HG03159 (cell line): Measurements from ENCODE around the gene CCDC74A.
"Not testable (repeated sequence)": the region's sequence is repeated elsewhere in the genome, so short reads cannot be mapped to it uniquely, and the experiment has no call there.

Experiments used
- ATAC-seq: cut with Tn5 transposase; IDR thresholded peaks from one replicate; pipeline ENCODE4 v1.9.1; 2021; ENCODE audit warnings: mild to moderate bottlenecking, moderate library complexity; ENCODE audit not compliant: unreplicated experiment

The CCDC74A gene

GRCh38 chr2:131527131-131528001 is at the start of gene CCDC74A:
TSS of gene CCDC74A (plus strand) at chr2:131527888. CDS start at chr2:131527971, 83 bp downstream.
- ATAC-seq, result peak; percentile 84

- not testable (repeated sequence) for ATAC-seq
Measured at GRCh38 chr2:131478074-131478849, 49.4 kb upstream of the CCDC74A start.

- ATAC-seq, result not testable (repeated sequence)
Measured at GRCh38 chr2:131478850-131479461, 48.7 kb upstream of the CCDC74A start.

GRCh38 chr2:131480351-131480750 is 47.3 kb upstream of the CCDC74A start:
- not testable (repeated sequence) for ATAC-seq

- not testable (repeated sequence) for ATAC-seq
Measured at GRCh38 chr2:131482506-131483155, 45.1 kb upstream of the CCDC74A start.

GRCh38 chr2:131483981-131484820 is 43.5 kb upstream of the CCDC74A start:
- not testable (repeated sequence) for ATAC-seq

- ATAC-seq, result not testable (repeated sequence)
Measured at GRCh38 chr2:131484906-131485460, 42.7 kb upstream of the CCDC74A start.

GRCh38 chr2:131486201-131486902 is 41.3 kb upstream of the CCDC74A start:
- not testable (repeated sequence) for ATAC-seq

GRCh38 chr2:131488306-131489205 is 39.1 kb upstream of the CCDC74A start:
- no peak for ATAC-seq

GRCh38 chr2:131490616-131491468 is 36.8 kb upstream of the CCDC74A start:
- ATAC-seq, result not testable (repeated sequence)

- ATAC-seq, result not testable (repeated sequence)
Measured at GRCh38 chr2:131491469-131491836, 36.2 kb upstream of the CCDC74A start.

- ATAC-seq, result not testable (repeated sequence)
Measured at GRCh38 chr2:131492015-131492417, 35.7 kb upstream of the CCDC74A start, which contains the start of gene MZT2A. TSS of gene MZT2A (minus strand) at chr2:131492397. CDS start at chr2:131492376, 21 bp downstream.

GRCh38 chr2:131492418-131493198 is 35.1 kb upstream of the CCDC74A start:
- ATAC-seq, result peak; percentile 71

- peak; percentile 20 for ATAC-seq
Measured at GRCh38 chr2:131493199-131493968, 34.3 kb upstream of the CCDC74A start.

- ATAC-seq, result not testable (repeated sequence)
Measured at GRCh38 chr2:131495506-131495905, 32.2 kb upstream of the CCDC74A start.
